B cell (primary cell): ENCODE data around the gene EIF1B. TPM values are rescaled to one million over a fixed set of nuclear protein-coding genes. Genes with fewer than 3 reads are reported as not detected.

ENCODE experiments used
- ATAC-seq: fragments of 200-7000 bp; cut with Tn5 transposase; one replicate; pipeline ENCODE4 v1.10.0; 2021; ENCODE audit warnings: low read depth, mild to moderate bottlenecking, moderate number of reproducible peaks, moderate library complexity
- CTCF ChIA-PET: fragments of 350-600 bp; sonication (Branson Sonifier 250); formaldehyde crosslinking; loops from one replicate; lab custom pipeline; 2021; ENCODE audit warnings: antibody characterized with exemption, inconsistent platforms; lab: Charles Lee
- POLR2A ChIA-PET: fragments of 350-600 bp; sonication (Branson Sonifier 250); formaldehyde crosslinking; loops from one replicate; lab custom pipeline; 2021; ENCODE audit warnings: antibody characterized with exemption; lab: Charles Lee
- DNase-seq: peaks from one replicate; pipeline ENCODE4 v3.0.0; 2013
- H2AFZ ChIP-seq: 2 replicates; pipeline ENCODE4 v1.6.1; 2012; ENCODE audit warnings: mild to moderate bottlenecking, low read depth, low read length; ENCODE audit not compliant: insufficient read depth, poor library complexity, severe bottlenecking
- H3K27ac ChIP-seq, 2 donors: 1 replicate in 1 of 2; 2 replicates in 1 of 2; pipeline ENCODE4 v1.5.1; 2012 to 2013; ENCODE audit warnings: low read length in 2 of 2, mild to moderate bottlenecking in 2 of 2, moderate library complexity in 1 of 2
- H3K27me3 ChIP-seq, 4 experiments: fragments of 200-600 bp in 1 of 4; sonication (generic) in 1 of 4; replicated peaks in 1 of 4; 1 replicate in 2 of 4; 2 replicates in 2 of 4; pipeline versions ENCODE4 v1.6.1 to v1.7.0; 2013 to 2016; ENCODE audit warnings: low read length in 3 of 4, mild to moderate bottlenecking in 2 of 4, mixed read lengths in 1 of 4, moderate library complexity in 1 of 4; ENCODE audit not compliant: insufficient read depth in 4 of 4, control insufficient read depth in 3 of 4; ENCODE audit errors: control extremely low read depth in 1 of 4
- H3K36me3 ChIP-seq, 2 experiments: replicated peaks in 1 of 2; 1 replicate in 1 of 2; 2 replicates in 1 of 2; pipeline versions ENCODE4 v1.6.1 to v1.7.1; 2013; ENCODE audit warnings: low read length in 1 of 2; ENCODE audit not compliant: insufficient read depth in 2 of 2, control insufficient read depth in 1 of 2; ENCODE audit errors: control extremely low read depth in 1 of 2, extremely low read depth in 1 of 2
- H3K4me1 ChIP-seq, 2 donors: fragments of 200-600 bp in 1 of 2; sonication (generic) in 1 of 2; 1 replicate in 1 of 2; 2 replicates in 1 of 2; pipeline versions ENCODE4 v1.5.1 to v1.6.1; 2013 to 2017; ENCODE audit warnings: low read length in 2 of 2; ENCODE audit not compliant: control insufficient read depth in 2 of 2, insufficient read depth in 2 of 2
- H3K4me2 ChIP-seq: replicated peaks from 2 replicates; pipeline ENCODE3; 2012; ENCODE audit warnings: mild to moderate bottlenecking, low read depth, low read length; ENCODE audit not compliant: poor library complexity, severe bottlenecking
- H3K4me3 ChIP-seq, 5 experiments: fragments of 200-600 bp in 1 of 5; sonication (generic) in 1 of 5; 1 replicate in 3 of 5; 2 replicates in 2 of 5; pipeline versions ENCODE4 v1.5.1 to v1.7.0; 2011 to 2016; ENCODE audit warnings: low read length in 4 of 5, mild to moderate bottlenecking in 4 of 5, low read depth in 2 of 5, control low read depth in 1 of 5, moderate library complexity in 1 of 5; ENCODE audit not compliant: insufficient read depth in 1 of 5; ENCODE audit errors: control extremely low read depth in 1 of 5, extremely low read depth in 1 of 5
- H3K79me2 ChIP-seq: fragments of 200-600 bp; sonication (generic); one replicate; pipeline ENCODE4 v1.6.0; 2016; ENCODE audit warnings: low read length; ENCODE audit not compliant: control insufficient read depth, insufficient read depth
- H3K9ac ChIP-seq: fragments of 200-600 bp; sonication (generic); 2 replicates; pipeline ENCODE4 v1.6.1; 2017; ENCODE audit warnings: mild to moderate bottlenecking, low read length, moderate library complexity
- H3K9me3 ChIP-seq, 3 donors: one replicate each; pipeline versions ENCODE4 v1.6.1 to v1.7.1; 2013; ENCODE audit warnings: low read length in 2 of 3; ENCODE audit not compliant: control insufficient read depth in 2 of 3, insufficient read depth in 1 of 3; ENCODE audit errors: control extremely low read depth in 1 of 3
- H4K20me1 ChIP-seq: 2 replicates; pipeline ENCODE4 v1.6.0; 2012; ENCODE audit warnings: mild to moderate bottlenecking, low read length; ENCODE audit not compliant: insufficient read depth, control insufficient read depth, poor library complexity, severe bottlenecking
- H3K27ac Mint-ChIP-seq: one replicate; pipeline ENCODE4 v1.8.0; 2021; ENCODE audit warnings: mixed read lengths
- H3K27me3 Mint-ChIP-seq: one replicate; pipeline ENCODE4 v1.8.0; 2021; ENCODE audit warnings: mixed read lengths
- H3K4me1 Mint-ChIP-seq: one replicate; pipeline ENCODE4 v1.8.0; 2021; ENCODE audit warnings: mixed read lengths
- H3K4me3 Mint-ChIP-seq: one replicate; pipeline ENCODE4 v1.8.0; 2021; ENCODE audit warnings: mixed read lengths
- H3K9me3 Mint-ChIP-seq: one replicate; pipeline ENCODE4 v1.8.0; 2022; ENCODE audit warnings: mixed read lengths; ENCODE audit not compliant: insufficient read depth
- EZH2 ChIP-seq: IDR thresholded peaks from 2 replicates; pipeline ENCODE4 v1.6.1; 2012; ENCODE audit warnings: borderline replicate concordance, low read depth, mild to moderate bottlenecking, moderate library complexity, low read length; ENCODE audit not compliant: insufficient read depth, poor library complexity, severe bottlenecking
- WGBS: methylation state at CpG from one replicate; pipeline ENCODE4 v1.1.5; 2013; ENCODE audit warnings: missing lambda C conversion rate; ENCODE audit not compliant: insufficient coverage; 5-methylcytosine and 5-hydroxymethylcytosine counted together
- intact Hi-C: fragments of 100-400 bp; cut with micrococcal nuclease; formaldehyde crosslinking; loops from one replicate; pipeline ENCODE4 v1.10.0; 2022
- polyA plus RNA-seq: library from polyadenylated mRNA; depleted of rRNA; stranded (reverse); fragments of >200 nt; gene quantifications from 2 replicates; pipeline ENCODE4 v1.2.3, GENCODE V29; 2012
- total RNA-seq, 2 donors: library from RNA; stranded (reverse); fragments of 120-200 nt in 1 of 2; gene quantifications; 1 replicate in 1 of 2; 2 replicates in 1 of 2; pipeline versions ENCODE4 v1.2.3 to v1.2.4, GENCODE V29; 2013 to 2022
- TF ChIP-seq, protein P1 (sequence below): fragments of 200-600 bp; IDR thresholded peaks from one replicate; pipeline ENCODE4 v1.8.0; 2022; ENCODE audit warnings: antibody characterized with exemption, mild to moderate bottlenecking

EIF1B gene
- total and polyA plus RNA-seq, 2 donors (not counting 1 experiment from before 2014, with no cell fraction given), result 76.7 to 78.1 TPM

- no peak overlapping the region for H2AFZ ChIP-seq
- ChIA-PET CTCF (no interaction called here), POLR2A (no interaction called here)
- no peaks in the 10 kb centered on the region for H3K9me3 ChIP-seq
- Mint-ChIP-seq H3K4me1 (peaks cover 3% of the 10 kb centered on the region), H3K4me3 (no peak overlapping the region), H3K27ac (no peak overlapping the region), H3K9me3 (no peaks in the 10 kb centered on the region), H3K27me3 (peaks cover 12% of the 10 kb centered on the region)
- ATAC-seq, result no peak
- WGBS, result 100% methylated on average over 1 of the region's 5 CpGs
- peaks cover 0 to 5% of the 10 kb centered on the region in 2 donors for H3K4me1 ChIP-seq
- no peaks in the 10 kb centered on the region for H3K36me3 ChIP-seq
- no peak overlapping the region for H3K9ac ChIP-seq
- H4K20me1 ChIP-seq, result no peaks in the 10 kb centered on the region
- no peak overlapping the region for H3K27ac ChIP-seq
- H3K27me3 ChIP-seq, result no peaks in the 10 kb centered on the region
- no peak overlapping the region for H3K4me2 ChIP-seq
- intact Hi-C loops, result no loop called here
- H3K79me2 ChIP-seq, result no peaks in the 10 kb centered on the region
- H3K4me3 ChIP-seq, result no peak overlapping the region
- DNase-seq, result no peak
- no peak for TF ChIP-seq EZH2
- TF ChIP-seq, protein P1, sequence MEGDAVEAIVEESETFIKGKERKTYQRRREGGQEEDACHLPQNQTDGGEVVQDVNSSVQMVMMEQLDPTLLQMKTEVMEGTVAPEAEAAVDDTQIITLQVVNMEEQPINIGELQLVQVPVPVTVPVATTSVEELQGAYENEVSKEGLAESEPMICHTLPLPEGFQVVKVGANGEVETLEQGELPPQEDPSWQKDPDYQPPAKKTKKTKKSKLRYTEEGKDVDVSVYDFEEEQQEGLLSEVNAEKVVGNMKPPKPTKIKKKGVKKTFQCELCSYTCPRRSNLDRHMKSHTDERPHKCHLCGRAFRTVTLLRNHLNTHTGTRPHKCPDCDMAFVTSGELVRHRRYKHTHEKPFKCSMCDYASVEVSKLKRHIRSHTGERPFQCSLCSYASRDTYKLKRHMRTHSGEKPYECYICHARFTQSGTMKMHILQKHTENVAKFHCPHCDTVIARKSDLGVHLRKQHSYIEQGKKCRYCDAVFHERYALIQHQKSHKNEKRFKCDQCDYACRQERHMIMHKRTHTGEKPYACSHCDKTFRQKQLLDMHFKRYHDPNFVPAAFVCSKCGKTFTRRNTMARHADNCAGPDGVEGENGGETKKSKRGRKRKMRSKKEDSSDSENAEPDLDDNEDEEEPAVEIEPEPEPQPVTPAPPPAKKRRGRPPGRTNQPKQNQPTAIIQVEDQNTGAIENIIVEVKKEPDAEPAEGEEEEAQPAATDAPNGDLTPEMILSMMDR, result no peak
Measured at GRCh38 chr3:40323946-40324345, 14.4 kb downstream of the EIF1B start.

- H3K4me2 ChIP-seq, result no peak overlapping the region
- Mint-ChIP-seq H3K27ac (no peak overlapping the region), H3K9me3 (no peaks in the 10 kb centered on the region), H3K4me1 (peaks cover 3% of the 10 kb centered on the region), H3K4me3 (no peak overlapping the region), H3K27me3 (peaks cover 12% of the 10 kb centered on the region)
- H3K79me2 ChIP-seq, result no peaks in the 10 kb centered on the region
- no peaks in the 10 kb centered on the region for H3K27me3 ChIP-seq
- no peak overlapping the region for H3K4me3 ChIP-seq
- no peak overlapping the region for H3K9ac ChIP-seq
- no peak for DNase-seq
- H3K9me3 ChIP-seq, result no peaks in the 10 kb centered on the region
- CTCF ChIA-PET, result no interaction called here
- intact Hi-C loops, result loop anchor here (5.0 kb wide), 1 partner anchor 878 kb away; no protein-coding TSS in a partner anchor
- no peaks in the 10 kb centered on the region for H4K20me1 ChIP-seq
- no peak overlapping the region for H3K27ac ChIP-seq
- no peak for TF ChIP-seq EZH2
- TF ChIP-seq, protein P1, result no peak
- no CpG with 5 or more reads among the region's 4 CpGs for WGBS
- POLR2A ChIA-PET, result no interaction called here
- no peak for ATAC-seq
- H3K4me1 ChIP-seq, result peaks cover 0 to 5% of the 10 kb centered on the region in 2 donors
- no peaks in the 10 kb centered on the region for H3K36me3 ChIP-seq
- no peak overlapping the region for H2AFZ ChIP-seq
Measured at GRCh38 chr3:40324621-40325020, 15.1 kb downstream of the EIF1B start.
